SK-N-SH treated with all-trans-retinoic acid at 6 μM for 48 hours (cell line): ENCODE measurements around the gene SCCPDH.

Experiments used
- ATAC-seq: fragments of 200-7000 bp; cut with Tn5 transposase; 3 replicates; pipeline ENCODE4 v1.9.1; 2020; ENCODE audit warnings: mild to moderate bottlenecking, moderate library complexity
- ARNTL ChIP-seq: fragments of 450-650 bp; formaldehyde crosslinking; IDR thresholded peaks from 2 replicates; pipeline ENCODE4 v1.5.0; 2020; ENCODE audit warnings: low read depth, mild to moderate bottlenecking, moderate library complexity, borderline replicate concordance
- BACH2 ChIP-seq: fragments of 250-450 bp; sonication (Bioruptor Pico); IDR thresholded peaks from 2 replicates; pipeline ENCODE4 v1.9.0; 2021; ENCODE audit warnings: mild to moderate bottlenecking, borderline replicate concordance
- CSDC2 ChIP-seq: fragments of 250-450 bp; sonication (Bioruptor Pico); IDR thresholded peaks from 2 replicates; pipeline ENCODE4 v1.5.0; 2020; ENCODE audit warnings: mild to moderate bottlenecking, moderate library complexity
- ESRRG ChIP-seq: fragments of 250-450 bp; sonication (Bioruptor Pico); IDR thresholded peaks from 2 replicates; pipeline ENCODE4 v1.6.1; 2021; ENCODE audit warnings: mild to moderate bottlenecking
- GLIS3 ChIP-seq: fragments of 250-450 bp; sonication (Bioruptor Pico); IDR thresholded peaks from 2 replicates; pipeline ENCODE4 v1.5.0; 2020; ENCODE audit warnings: mild to moderate bottlenecking, moderate library complexity
- ISL1 ChIP-seq: fragments of 250-450 bp; sonication (Bioruptor Pico); IDR thresholded peaks from 2 replicates; pipeline ENCODE4 v2.1.2; 2022; ENCODE audit warnings: mild to moderate bottlenecking, moderate library complexity
- OSR1 ChIP-seq: fragments of 250-450 bp; sonication (Bioruptor Pico); IDR thresholded peaks from 2 replicates; pipeline ENCODE4 v1.8.0; 2022; ENCODE audit warnings: moderate library complexity, mild to moderate bottlenecking, inconsistent platforms
- PATZ1 ChIP-seq: fragments of 250-450 bp; sonication (Bioruptor Pico); IDR thresholded peaks from 2 replicates; pipeline ENCODE4 v1.8.0; 2020; ENCODE audit warnings: mild to moderate bottlenecking, moderate library complexity, borderline replicate concordance
- PPARA ChIP-seq: fragments of 250-450 bp; sonication (Bioruptor Pico); IDR thresholded peaks from 2 replicates; pipeline ENCODE4 v1.5.0; 2020; ENCODE audit warnings: mild to moderate bottlenecking, borderline replicate concordance
- RARB ChIP-seq: fragments of 250-450 bp; sonication (Bioruptor Pico); IDR thresholded peaks from 2 replicates; pipeline ENCODE4 v1.8.0; 2021; ENCODE audit warnings: mild to moderate bottlenecking, moderate library complexity
- SNAI2 ChIP-seq: fragments of 250-450 bp; sonication (Bioruptor Pico); IDR thresholded peaks from 2 replicates; pipeline ENCODE4 v1.5.0; 2020; ENCODE audit warnings: mild to moderate bottlenecking, moderate library complexity
- TOX ChIP-seq: fragments of 250-450 bp; sonication (Bioruptor Pico); IDR thresholded peaks from 2 replicates; pipeline ENCODE4 v1.8.0; 2021; ENCODE audit warnings: mild to moderate bottlenecking, moderate library complexity, borderline replicate concordance
- ZC3H10 ChIP-seq: fragments of 250-450 bp; sonication (Bioruptor Pico); IDR thresholded peaks from 2 replicates; pipeline ENCODE4 v1.5.1; 2021; ENCODE audit warnings: mild to moderate bottlenecking, moderate library complexity
- ZFP3 ChIP-seq: fragments of 250-450 bp; sonication (Bioruptor Pico); IDR thresholded peaks from 2 replicates; pipeline ENCODE4 v1.5.0; 2020; ENCODE audit warnings: mild to moderate bottlenecking, moderate library complexity
- ZFP30 ChIP-seq: fragments of 450-650 bp; formaldehyde crosslinking; IDR thresholded peaks from 2 replicates; pipeline ENCODE4 v1.5.0; 2022; ENCODE audit warnings: mild to moderate bottlenecking, moderate library complexity
- ZNF70 ChIP-seq: fragments of 450-650 bp; formaldehyde crosslinking; IDR thresholded peaks from 2 replicates; pipeline ENCODE4 v1.5.0; 2020; ENCODE audit warnings: mild to moderate bottlenecking, moderate library complexity
- ZNF8 ChIP-seq: fragments of 450-650 bp; formaldehyde crosslinking; IDR thresholded peaks from 2 replicates; pipeline ENCODE4 v1.5.0; 2020; ENCODE audit warnings: mild to moderate bottlenecking, moderate library complexity
- TF ChIP-seq, protein P1 (sequence below): fragments of 250-450 bp; sonication (Bioruptor Pico); IDR thresholded peaks from 2 replicates; pipeline ENCODE4 v1.5.0; 2020; ENCODE audit warnings: mild to moderate bottlenecking, moderate library complexity
- TF ChIP-seq, protein P2 (sequence below): fragments of 250-450 bp; sonication (Bioruptor Pico); IDR thresholded peaks from 2 replicates; pipeline ENCODE4 v1.8.0; 2021; ENCODE audit warnings: low read depth, mild to moderate bottlenecking, moderate library complexity, borderline replicate concordance

The SCCPDH gene

GRCh38 chr1:246724016-246724730 is at the start of gene SCCPDH:
Gene SCCPDH (plus strand): TSS chr1:246724409. CDS start chr1:246724423, 14 bp downstream.
- ATAC-seq = peak; percentile 97
- TF ChIP-seq, protein P1, sequence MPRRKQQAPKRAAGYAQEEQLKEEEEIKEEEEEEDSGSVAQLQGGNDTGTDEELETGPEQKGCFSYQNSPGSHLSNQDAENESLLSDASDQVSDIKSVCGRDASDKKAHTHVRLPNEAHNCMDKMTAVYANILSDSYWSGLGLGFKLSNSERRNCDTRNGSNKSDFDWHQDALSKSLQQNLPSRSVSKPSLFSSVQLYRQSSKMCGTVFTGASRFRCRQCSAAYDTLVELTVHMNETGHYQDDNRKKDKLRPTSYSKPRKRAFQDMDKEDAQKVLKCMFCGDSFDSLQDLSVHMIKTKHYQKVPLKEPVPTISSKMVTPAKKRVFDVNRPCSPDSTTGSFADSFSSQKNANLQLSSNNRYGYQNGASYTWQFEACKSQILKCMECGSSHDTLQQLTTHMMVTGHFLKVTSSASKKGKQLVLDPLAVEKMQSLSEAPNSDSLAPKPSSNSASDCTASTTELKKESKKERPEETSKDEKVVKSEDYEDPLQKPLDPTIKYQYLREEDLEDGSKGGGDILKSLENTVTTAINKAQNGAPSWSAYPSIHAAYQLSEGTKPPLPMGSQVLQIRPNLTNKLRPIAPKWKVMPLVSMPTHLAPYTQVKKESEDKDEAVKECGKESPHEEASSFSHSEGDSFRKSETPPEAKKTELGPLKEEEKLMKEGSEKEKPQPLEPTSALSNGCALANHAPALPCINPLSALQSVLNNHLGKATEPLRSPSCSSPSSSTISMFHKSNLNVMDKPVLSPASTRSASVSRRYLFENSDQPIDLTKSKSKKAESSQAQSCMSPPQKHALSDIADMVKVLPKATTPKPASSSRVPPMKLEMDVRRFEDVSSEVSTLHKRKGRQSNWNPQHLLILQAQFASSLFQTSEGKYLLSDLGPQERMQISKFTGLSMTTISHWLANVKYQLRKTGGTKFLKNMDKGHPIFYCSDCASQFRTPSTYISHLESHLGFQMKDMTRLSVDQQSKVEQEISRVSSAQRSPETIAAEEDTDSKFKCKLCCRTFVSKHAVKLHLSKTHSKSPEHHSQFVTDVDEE (CRISPR knock-in tag) = peak; percentile 59; the same call in 1 of the 2 replicates
- 0 out of 2 replicates have a peak, but pooled peaks have one; percentile 6 for TF ChIP-seq ZC3H10 (CRISPR knock-in tag)
- TF ChIP-seq, protein P2, sequence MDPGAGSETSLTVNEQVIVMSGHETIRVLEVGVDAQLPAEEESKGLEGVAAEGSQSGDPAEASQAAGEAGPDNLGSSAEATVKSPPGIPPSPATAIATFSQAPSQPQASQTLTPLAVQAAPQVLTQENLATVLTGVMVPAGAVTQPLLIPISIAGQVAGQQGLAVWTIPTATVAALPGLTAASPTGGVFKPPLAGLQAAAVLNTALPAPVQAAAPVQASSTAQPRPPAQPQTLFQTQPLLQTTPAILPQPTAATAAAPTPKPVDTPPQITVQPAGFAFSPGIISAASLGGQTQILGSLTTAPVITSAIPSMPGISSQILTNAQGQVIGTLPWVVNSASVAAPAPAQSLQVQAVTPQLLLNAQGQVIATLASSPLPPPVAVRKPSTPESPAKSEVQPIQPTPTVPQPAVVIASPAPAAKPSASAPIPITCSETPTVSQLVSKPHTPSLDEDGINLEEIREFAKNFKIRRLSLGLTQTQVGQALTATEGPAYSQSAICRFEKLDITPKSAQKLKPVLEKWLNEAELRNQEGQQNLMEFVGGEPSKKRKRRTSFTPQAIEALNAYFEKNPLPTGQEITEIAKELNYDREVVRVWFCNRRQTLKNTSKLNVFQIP = no peak

GRCh38 chr1:246677842-246678241 is 46.4 kb upstream of the SCCPDH start:
- ATAC-seq = no peak
- TF ChIP-seq ZFP30 (CRISPR knock-in tag) (no peak), ZNF8 (CRISPR knock-in tag) (no peak), OSR1 (CRISPR knock-in tag) (no peak), TOX (no peak), PPARA (CRISPR knock-in tag) (no peak)
- TF ChIP-seq, all 23 proteins: peak for 0

- TF ChIP-seq SNAI2 (CRISPR knock-in tag) (no peak), TOX (no peak), ZFP30 (CRISPR knock-in tag) (no peak), RARB (no peak), ISL1 (CRISPR knock-in tag) (no peak), ZC3H10 (CRISPR knock-in tag) (no peak), ESRRG (CRISPR knock-in tag) (no peak), BACH2 (no peak), OSR1 (CRISPR knock-in tag) (no peak), PATZ1 (CRISPR knock-in tag) (no peak), ZFP3 (CRISPR knock-in tag) (no peak), GLIS3 (CRISPR knock-in tag) (no peak), CSDC2 (CRISPR knock-in tag) (no peak), ARNTL (CRISPR knock-in tag) (no peak), ZNF70 (no peak)
- TF ChIP-seq, protein P1 (CRISPR knock-in tag) = no peak
- TF ChIP-seq, all 23 proteins: peak for 0
- no peak; the same call in 2 of the 3 replicates for ATAC-seq
Observed at GRCh38 chr1:246678816-246679793, 45.1 kb upstream of the SCCPDH start.
